Choroid plexus epithelial cell (primary cell): ENCODE data around the gene ZNF22.

ENCODE experiments used
- DNase-seq: peaks from one replicate; pipeline ENCODE4 v3.0.0-alpha.2; 2010; ENCODE audit warnings: low read depth
- H3K4me3 ChIP-seq: 2 replicates; pipeline ENCODE4 v1.5.1; 2011; ENCODE audit warnings: low read depth, mild to moderate bottlenecking, control low read depth, low read length, moderate library complexity
- CTCF ChIP-seq: conservative IDR thresholded peaks from 2 replicates; pipeline ENCODE4 v1.5.1; 2011; ENCODE audit warnings: low read depth, mild to moderate bottlenecking, control low read depth, inconsistent platforms, low read length, moderate library complexity

Gene ZNF22

GRCh38 chr10:44956226-44956625 lies 44.5 kb upstream of the ZNF22 start:
- no peak for DNase-seq
- no peak overlapping the region for H3K4me3 ChIP-seq
- TF ChIP-seq CTCF = no peak

DNA sequence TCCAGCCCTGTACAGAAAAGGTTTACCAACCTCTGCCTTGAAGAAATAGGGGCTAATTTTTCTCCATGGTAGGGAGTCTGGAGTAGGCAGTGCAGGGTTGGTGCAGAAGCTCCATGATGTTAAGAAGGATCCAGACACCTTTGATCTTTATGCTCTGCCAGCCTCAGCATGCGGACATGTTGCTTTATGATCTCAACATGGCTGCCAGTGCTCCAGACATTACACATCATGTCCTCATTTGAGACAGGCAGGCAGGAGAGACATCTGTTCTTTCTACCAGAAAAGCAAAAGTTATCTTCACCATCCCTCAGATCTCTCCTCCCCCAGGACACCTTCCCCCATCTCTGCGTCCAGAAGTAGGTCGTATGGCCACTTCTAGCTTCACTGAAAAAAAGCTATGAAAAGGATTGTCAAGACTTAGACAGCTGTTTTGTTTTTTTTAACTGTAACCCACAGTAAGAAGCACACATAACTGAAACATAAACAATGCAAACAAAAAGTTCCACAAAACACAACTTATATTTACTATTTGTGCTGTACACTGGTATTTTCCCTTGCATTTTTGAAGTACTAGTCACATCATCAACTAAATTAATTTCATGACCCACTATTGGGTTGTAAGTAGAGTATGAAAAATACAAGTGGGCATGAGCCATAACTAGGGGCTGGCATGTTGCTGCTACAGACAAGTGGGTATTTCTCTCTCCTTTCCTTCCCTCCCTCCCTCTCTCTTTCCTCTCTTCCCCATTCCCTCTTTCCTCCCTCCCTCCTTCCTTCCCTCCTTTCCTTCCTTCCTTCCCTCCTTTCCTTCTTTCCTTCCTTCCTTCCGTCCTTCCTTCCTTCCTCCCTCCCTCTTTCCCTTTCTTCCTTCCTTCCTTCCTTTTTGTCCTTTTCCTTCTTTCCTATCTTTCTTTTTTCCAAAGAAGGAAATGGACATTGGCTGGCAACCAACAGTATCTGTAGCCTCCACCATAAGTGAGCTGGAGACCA lies 43.7 kb upstream of the ZNF22 start:
- DNase-seq = no peak
- H3K4me3 ChIP-seq = no peak overlapping the region
- no peak for TF ChIP-seq CTCF

DNA sequence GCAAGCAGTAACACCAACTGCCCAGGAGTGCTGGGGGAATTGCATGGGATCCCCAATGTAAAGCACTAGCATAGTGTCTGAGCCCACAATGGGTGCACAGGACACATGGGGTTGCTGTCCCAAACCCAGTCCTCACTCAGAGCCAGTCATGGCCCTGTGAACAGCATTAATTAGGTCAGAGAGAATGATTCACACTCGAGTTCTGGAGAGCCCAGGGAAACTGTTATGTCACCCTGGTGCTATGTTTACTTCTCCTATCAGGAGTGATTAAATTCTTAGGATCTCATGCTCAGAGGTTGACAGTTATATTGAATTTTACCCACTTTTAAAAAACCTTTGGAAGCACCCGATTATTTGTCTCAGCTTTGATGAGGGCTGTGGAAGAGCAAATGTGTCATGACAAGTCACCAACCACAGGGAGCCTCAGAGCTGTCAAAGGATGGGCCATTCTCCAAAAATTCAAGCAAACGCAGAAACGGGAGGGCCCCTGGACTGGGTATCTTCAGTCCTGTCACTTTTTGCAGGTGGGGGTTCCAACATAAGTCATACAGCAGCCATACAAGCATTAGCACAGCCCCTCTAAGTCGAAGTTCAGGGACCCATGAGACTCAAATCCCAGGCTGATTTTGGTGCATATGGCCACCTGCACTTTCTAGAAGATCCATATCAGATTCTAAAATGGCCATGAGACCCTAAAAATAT lies 42.4 kb upstream of the ZNF22 start:
- no peak for TF ChIP-seq CTCF
- peak; percentile 62 for DNase-seq

DNA sequence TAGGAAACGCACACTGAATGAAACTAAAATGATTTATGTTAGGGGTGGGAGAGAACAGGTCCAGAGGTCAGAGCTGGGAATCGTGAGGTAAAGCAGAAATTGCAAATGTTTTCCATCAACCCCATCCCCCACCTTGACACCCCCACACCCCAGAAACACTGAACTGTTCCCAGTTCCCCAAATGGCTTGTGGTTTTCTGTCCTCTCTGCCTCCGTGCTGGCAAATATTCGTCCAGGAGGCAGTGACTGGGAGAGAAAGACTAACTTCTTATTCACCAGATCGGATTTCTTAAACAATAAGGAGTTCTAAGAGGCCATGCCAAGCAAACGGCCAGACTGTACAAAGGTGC lies 41.9 kb upstream of the ZNF22 start:
- no peak for DNase-seq
- no peak for TF ChIP-seq CTCF
- peak overlapping the region; percentile 83 for H3K4me3 ChIP-seq

More for the DNA sequence above, 42.4 kb upstream of the ZNF22 start:
- H3K4me3 ChIP-seq = peak overlapping the region; percentile 83

DNA sequence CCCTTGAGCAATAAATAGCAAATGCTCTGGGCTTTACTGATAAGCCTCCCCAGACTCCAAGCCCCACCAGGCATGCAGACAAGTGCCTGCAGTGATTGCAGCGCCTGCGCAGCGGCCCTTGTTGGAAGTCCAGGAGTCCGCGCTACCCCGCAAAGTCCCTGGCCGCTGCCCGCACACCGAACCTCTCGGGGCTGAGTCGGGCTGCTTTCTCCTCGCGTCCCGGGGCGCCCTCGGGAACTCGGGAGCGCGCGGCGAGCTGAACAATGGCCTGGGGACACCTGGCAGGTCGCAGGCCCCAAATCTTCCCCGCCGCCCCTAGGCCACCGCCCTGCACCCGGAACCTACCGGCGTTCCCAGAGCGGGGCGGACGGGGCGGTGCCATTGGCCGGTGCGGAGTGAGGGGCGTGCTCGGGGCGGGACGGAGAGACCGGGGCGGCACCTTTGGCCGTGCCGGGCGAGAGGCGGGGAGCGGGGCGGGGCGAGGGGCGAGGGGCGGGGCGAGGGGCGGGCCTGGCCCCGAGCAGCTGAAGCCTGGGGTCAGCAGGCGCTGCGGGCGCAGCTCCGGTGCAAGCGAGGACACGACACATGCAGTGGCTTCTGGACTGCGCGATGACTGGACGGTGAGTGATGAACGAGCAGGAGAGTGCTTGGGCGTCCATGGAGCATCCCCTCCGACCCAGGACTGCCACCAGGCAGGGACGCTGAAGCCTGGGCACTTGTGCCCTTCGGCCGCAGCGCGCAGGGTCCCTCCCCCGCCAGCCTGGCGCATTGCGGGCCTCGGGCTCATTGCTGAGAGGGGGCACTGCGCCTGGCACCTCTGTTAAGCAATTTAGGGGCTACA lies 41.3 kb upstream of the ZNF22 start, which contains the start of gene RASSF4:
Gene RASSF4 (plus strand): TSS at position 556 of the 841 bp plus-strand sequence. CDS start 10,401 bp downstream, outside the sequence.
- TF ChIP-seq CTCF = no peak
- DNase-seq = peak; percentile 78
- H3K4me3 ChIP-seq = peak within 1 kb of the TSS; percentile 83

DNA sequence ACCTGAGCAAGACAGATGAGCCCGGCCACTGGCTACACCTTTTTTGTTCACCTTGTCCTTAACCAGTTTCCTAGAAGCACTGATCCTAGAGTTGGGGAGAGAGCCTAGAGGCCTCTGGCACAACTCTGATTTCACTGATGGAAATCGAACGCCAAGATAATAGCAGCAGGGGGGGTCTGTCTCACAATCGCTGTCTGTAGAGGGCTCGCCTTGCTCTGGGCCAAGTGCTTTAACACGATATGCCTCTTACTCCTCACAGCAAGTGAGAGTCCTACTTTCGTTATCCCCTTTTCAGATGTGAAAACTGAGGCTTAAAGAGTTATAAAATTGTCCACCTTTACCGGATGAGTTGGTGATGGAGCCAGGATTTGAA lies 40.6 kb upstream of the ZNF22 start:
- peak overlapping the region; percentile 83 for H3K4me3 ChIP-seq
- DNase-seq = no peak
- no peak for TF ChIP-seq CTCF
